Pancreas (tissue), 10 donors: ENCODE results near the gene PPP3R1. TPM values are rescaled to one million over a fixed set of nuclear protein-coding genes. Genes with fewer than 3 reads are reported as not detected.
"Not testable (repeated sequence)": the region's sequence is repeated elsewhere in the genome, so short reads cannot be mapped to it uniquely, and the experiment has no call there.

Experiments
- ATAC-seq, 4 donors: fragments of 200-7000 bp; cut with Tn5 transposase; one replicate each; pipeline versions ENCODE4 v1.8.0 to v1.9.1; 2020; ENCODE audit warnings: mild to moderate bottlenecking in 4 of 4, moderate library complexity in 4 of 4
- DNase-seq, 6 donors: peaks; one replicate each; pipeline ENCODE4 v3.0.0-alpha.2; 2020
- FAIRE-seq: peaks from 2 replicates; lab custom pipeline; 2012; peaks lifted over from hg19 to GRCh38; lab: Jason Lieb, UNC
- H3K27ac ChIP-seq, 4 donors: fragments of 200-600 bp; sonication (generic); 1 replicate in 3 of 4; 2 replicates in 1 of 4; pipeline versions ENCODE4 v1.5.0 to v1.8.0; 2020
- H3K27me3 ChIP-seq, 4 donors: fragments of 200-600 bp; one replicate each; pipeline ENCODE4 v1.8.0; 2021
- H3K36me3 ChIP-seq, 3 donors: fragments of 200-600 bp; sonication (generic) in 1 of 3; one replicate each; pipeline versions ENCODE4 v1.5.0 to v1.8.0; 2020 to 2021
- H3K4me1 ChIP-seq, 3 donors: fragments of 200-600 bp; one replicate each; pipeline ENCODE4 v1.8.0; 2021
- H3K4me3 ChIP-seq, 4 donors: fragments of 200-600 bp; sonication (generic) in 2 of 4; one replicate each; pipeline versions ENCODE4 v1.5.0 to v1.8.0; 2020 to 2021
- H3K9me3 ChIP-seq, 4 donors: fragments of 200-600 bp; one replicate each; pipeline ENCODE4 v1.8.0; 2021
- CTCF ChIP-seq, 4 donors: fragments of 200-600 bp; sonication (generic) in 3 of 4; IDR thresholded peaks; one replicate each; pipeline versions ENCODE4 v1.5.0 to v1.8.0; 2021; ENCODE audit warnings: antibody characterized with exemption in 4 of 4
- WGBS, 2 donors: extraction: QIAGEN DNeasy Blood & Tissue Kit; methylation state at CpG; one replicate each; pipeline ENCODE4 v1.1.7; 2013; 5-methylcytosine and 5-hydroxymethylcytosine counted together
- intact Hi-C, 3 donors: fragments of 100-400 bp; cut with DNase I; formaldehyde crosslinking; loops; one replicate each; pipeline versions ENCODE4 v1.11.1 to v1.14.2; 2022
- polyA plus RNA-seq, 2 donors: library from polyadenylated mRNA; stranded (reverse); fragments of 200-250 nt; gene quantifications; one replicate each; pipeline ENCODE4 v1.2.3, GENCODE V29; 2013
- total RNA-seq, 6 donors: library from RNA; stranded (reverse); fragmentation: NEBNext Ultra II Directional in 4 of 6; extraction: Animal tissue kit (Norgen Biotek cat#: 25700) in 4 of 6; gene quantifications; one replicate each; pipeline versions ENCODE4 v1.2.1 to v1.2.4, GENCODE V29; 2021 to 2023
- donor health status: healthy with polysubstance abuse.
- donor health status: DM: no; HTN: no; CAD: no; lungs with moderate emphysema.
- donor health status: DM: no; HTN: no; CAD: no.
- donor health status: control.
- donor health status: control.
- donor health status: Bipolar disorder and iron deficiency.
- donor health status: DM: yes; HTN: yes; CAD: no.
- donor health status: DM: no; HTN: no; CAD: no.
- donor health status: DM: no; HTN: no; CAD: no.
- donor health status: DM: yes; HTN: yes; CAD: no.

The PPP3R1 gene
- total and polyA plus RNA-seq, 8 donors: 6.1 to 27.4 (median 19.6) TPM

- H3K27ac ChIP-seq: no peak overlapping the region
- ATAC-seq (no peak), FAIRE-seq (no peak), DNase-seq (no peak)
- peaks cover 0 to 15% (median 15%) of the 10 kb centered on the region in 3 donors for H3K4me1 ChIP-seq
- WGBS, 2 donors: 97 to 100% methylated on average over 1 of the region's 1 CpG
- peaks cover 0 to 5% (median 3%) of the 10 kb centered on the region in 3 donors for H3K36me3 ChIP-seq
- intact Hi-C loops: no loop called here
- H3K9me3 ChIP-seq: no peaks in the 10 kb centered on the region
- no peaks in the 10 kb centered on the region for H3K27me3 ChIP-seq
- TF ChIP-seq CTCF (IDR thresholded peaks at IDR 0.05): no peak
- H3K4me3 ChIP-seq: no peak overlapping the region
These were observed 69.4 kb downstream of the PPP3R1 start for GRCh38 chr2:68182902-68183301.

DNA sequence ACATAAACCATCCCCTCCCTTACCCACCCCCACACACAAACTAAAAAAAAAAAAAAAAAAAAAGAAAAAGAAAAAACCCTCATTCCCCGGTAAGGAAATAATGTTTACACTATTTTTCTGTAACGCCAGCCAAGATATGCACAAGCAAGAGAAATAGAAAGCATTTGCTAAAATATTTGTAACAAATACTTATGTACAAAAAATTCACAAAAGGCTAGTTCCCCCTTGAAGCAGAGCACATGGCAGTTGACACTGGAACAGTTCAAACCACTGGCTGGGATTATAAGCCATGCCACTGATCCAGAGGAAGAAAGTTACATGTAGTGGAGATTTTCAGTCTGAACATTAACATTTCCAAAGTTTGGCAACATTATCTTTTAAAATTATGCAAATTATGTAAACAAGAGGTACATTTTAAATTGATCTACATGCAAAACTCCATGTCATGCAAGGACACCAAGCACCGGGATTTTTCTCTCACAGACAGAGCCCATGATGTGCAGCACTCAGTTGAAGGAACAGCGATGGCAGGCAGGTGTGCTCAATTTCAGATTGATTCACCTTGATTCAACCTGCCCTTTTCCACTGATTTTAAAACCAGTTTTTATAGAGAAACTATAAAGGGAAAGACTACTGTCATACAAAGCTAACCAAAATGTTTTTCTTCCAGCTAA lies 73.2 kb downstream of the PPP3R1 start:
- Histone ChIP-seq H3K4me3 (no peak overlapping the region), H3K4me1 (peaks cover 0 to 4% (median 0%) of the 10 kb centered on the region in 3 donors), H3K36me3 (peaks cover 0 to 7% (median 5%) of the 10 kb centered on the region in 3 donors), H3K27me3 (no peaks in the 10 kb centered on the region), H3K27ac (no peak overlapping the region), H3K9me3 (no peaks in the 10 kb centered on the region)
- ATAC-seq (no peak), DNase-seq (no peak), FAIRE-seq (no peak)
- WGBS, 2 donors: 71 to 72% methylated on average over 4 of the region's 4 CpGs
- intact Hi-C loops: no loop called here
- no peak for TF ChIP-seq CTCF (IDR thresholded peaks at IDR 0.05)

DNA sequence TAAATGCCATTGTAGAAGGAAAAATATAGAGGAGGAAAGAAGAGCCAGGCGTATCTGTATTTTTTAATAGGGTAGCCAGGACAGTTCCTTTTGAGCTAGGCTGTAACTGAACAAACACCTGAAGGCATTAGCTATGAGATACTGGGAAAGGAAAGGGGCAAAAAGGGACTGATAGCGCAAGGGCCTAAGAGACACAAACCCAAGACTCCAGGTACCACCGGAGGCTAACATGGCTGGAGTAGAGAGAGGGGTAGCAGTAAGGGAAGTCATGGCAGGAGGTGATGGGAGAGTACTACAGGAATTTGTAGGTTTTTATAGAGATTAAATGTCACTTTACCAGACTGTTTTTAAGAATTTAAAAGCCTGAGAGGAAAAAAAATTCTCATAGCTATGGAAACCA lies 73.9 kb downstream of the PPP3R1 start:
- WGBS, 2 donors: 98% methylated on average over 3 of the region's 3 CpGs
- Histone ChIP-seq H3K4me3 (no peak overlapping the region), H3K36me3 (peaks cover 0 to 7% (median 5%) of the 10 kb centered on the region in 3 donors), H3K9me3 (no peaks in the 10 kb centered on the region), H3K27me3 (no peaks in the 10 kb centered on the region), H3K4me1 (peaks cover 0 to 4% (median 0%) of the 10 kb centered on the region in 3 donors), H3K27ac (no peak overlapping the region)
- no peak for TF ChIP-seq CTCF (IDR thresholded peaks at IDR 0.05)
- intact Hi-C loops: no loop called here
- FAIRE-seq: no peak
- ATAC-seq: no peak
- DNase-seq: no peak

- Histone ChIP-seq H3K4me1 (peaks cover 0 to under 1% (median 0%) of the 10 kb centered on the region in 3 donors), H3K9me3 (no peaks in the 10 kb centered on the region), H3K36me3 (peaks cover 0 to 7% (median 5%) of the 10 kb centered on the region in 3 donors), H3K4me3 (no peak overlapping the region), H3K27me3 (no peaks in the 10 kb centered on the region), H3K27ac (no peak overlapping the region)
- FAIRE-seq (no peak), DNase-seq (no peak), ATAC-seq (no peak)
- 47 to 76% methylated on average over 2 of the region's 2 CpGs for WGBS, 2 donors
- TF ChIP-seq CTCF (IDR thresholded peaks at IDR 0.05): no peak
- intact Hi-C loops: no loop called here
These were observed 74.8 kb downstream of the PPP3R1 start for GRCh38 chr2:68177541-68177940.

- intact Hi-C loops: no loop called here
- TF ChIP-seq CTCF (IDR thresholded peaks at IDR 0.05): no peak
- Histone ChIP-seq H3K36me3 (peaks cover 0 to 7% (median 5%) of the 10 kb centered on the region in 3 donors), H3K9me3 (no peaks in the 10 kb centered on the region), H3K27ac (no peak overlapping the region), H3K4me3 (no peak overlapping the region), H3K4me1 (no peaks in the 10 kb centered on the region), H3K27me3 (no peaks in the 10 kb centered on the region)
- ATAC-seq (no peak), DNase-seq (no peak), FAIRE-seq (no peak)
- WGBS, 2 donors: 70 to 73% methylated on average over 7 of the region's 7 CpGs
These were observed 75.7 kb downstream of the PPP3R1 start for GRCh38 chr2:68176657-68177056.

- DNase-seq, FAIRE-seq, intact Hi-C loops, H3K4me3 ChIP-seq, H3K9me3 ChIP-seq, H3K36me3 ChIP-seq, H3K4me1 ChIP-seq, H3K27ac ChIP-seq, ATAC-seq, H3K27me3 ChIP-seq: not testable (repeated sequence)
- WGBS, 2 donors: 94 to 99% methylated on average over 4 of the region's 4 CpGs
These were observed 77.1 kb downstream of the PPP3R1 start for GRCh38 chr2:68175210-68175609.
